ENCODE data around the gene PINLYP.

The PINLYP gene

GRCh38 chr19:43581467-43581866 is 5.9 kb downstream of the PINLYP start:
- no peak for TF ChIP-seq POLR2AphosphoS5 (IDR thresholded peaks at IDR 0.05; ENCODE audit: low read depth)
- TF ChIP-seq GABPA (IDR thresholded peaks at IDR 0.05; ENCODE audit: low read depth), result no peak
- no peak for TF ChIP-seq SPI1 (IDR thresholded peaks at IDR 0.05; ENCODE audit: borderline replicate concordance, low read depth)
- TF ChIP-seq, protein P1, sequence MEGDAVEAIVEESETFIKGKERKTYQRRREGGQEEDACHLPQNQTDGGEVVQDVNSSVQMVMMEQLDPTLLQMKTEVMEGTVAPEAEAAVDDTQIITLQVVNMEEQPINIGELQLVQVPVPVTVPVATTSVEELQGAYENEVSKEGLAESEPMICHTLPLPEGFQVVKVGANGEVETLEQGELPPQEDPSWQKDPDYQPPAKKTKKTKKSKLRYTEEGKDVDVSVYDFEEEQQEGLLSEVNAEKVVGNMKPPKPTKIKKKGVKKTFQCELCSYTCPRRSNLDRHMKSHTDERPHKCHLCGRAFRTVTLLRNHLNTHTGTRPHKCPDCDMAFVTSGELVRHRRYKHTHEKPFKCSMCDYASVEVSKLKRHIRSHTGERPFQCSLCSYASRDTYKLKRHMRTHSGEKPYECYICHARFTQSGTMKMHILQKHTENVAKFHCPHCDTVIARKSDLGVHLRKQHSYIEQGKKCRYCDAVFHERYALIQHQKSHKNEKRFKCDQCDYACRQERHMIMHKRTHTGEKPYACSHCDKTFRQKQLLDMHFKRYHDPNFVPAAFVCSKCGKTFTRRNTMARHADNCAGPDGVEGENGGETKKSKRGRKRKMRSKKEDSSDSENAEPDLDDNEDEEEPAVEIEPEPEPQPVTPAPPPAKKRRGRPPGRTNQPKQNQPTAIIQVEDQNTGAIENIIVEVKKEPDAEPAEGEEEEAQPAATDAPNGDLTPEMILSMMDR (IDR thresholded peaks at IDR 0.05; ENCODE audit: insufficient read depth, low read length), result no peak
- TF ChIP-seq REST (IDR thresholded peaks at IDR 0.05; ENCODE audit: insufficient replicate concordance, low read depth), result no peak
- no peak overlapping the region for H3K4me3 ChIP-seq (replicated peaks; ENCODE audit: insufficient read depth, low read length)
- H3K27ac ChIP-seq (replicated peaks), result no peak overlapping the region
- no peak for DNase-seq (ENCODE audit: low read depth in 1 of 2, low spot score in 1 of 2)
- H3K27me3 ChIP-seq (ENCODE audit: insufficient read depth, poor library complexity, severe bottlenecking), result no peaks in the 10 kb centered on the region

DNA sequence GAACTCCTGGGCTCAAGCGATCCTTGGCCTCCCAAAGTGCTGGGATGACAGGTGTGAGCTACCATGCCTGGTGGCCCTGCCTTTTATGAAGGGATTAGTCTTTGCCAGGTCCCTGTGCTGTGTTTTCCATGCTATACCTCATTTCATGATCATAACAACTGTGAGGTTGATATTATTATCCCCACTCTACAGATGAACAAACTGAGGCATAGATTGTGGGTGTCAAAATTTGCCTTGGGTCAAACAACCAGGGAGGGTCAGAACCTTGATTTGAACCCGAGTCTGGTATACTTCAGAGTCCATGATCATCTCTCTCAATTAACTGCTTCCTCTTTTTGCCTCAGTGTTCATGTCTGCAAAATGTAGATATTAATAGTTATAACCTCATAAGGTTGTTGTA is 6.9 kb downstream of the PINLYP start:
- DNase-seq (ENCODE audit: low read depth in 1 of 2, low spot score in 1 of 2), result no peak
- Histone ChIP-seq H3K4me3 (replicated peaks; ENCODE audit: insufficient read depth, low read length) (no peak overlapping the region), H3K27ac (replicated peaks) (no peak overlapping the region), H3K27me3 (ENCODE audit: insufficient read depth, poor library complexity, severe bottlenecking) (no peaks in the 10 kb centered on the region)
- TF ChIP-seq POLR2AphosphoS5 (IDR thresholded peaks at IDR 0.05; ENCODE audit: low read depth) (no peak), REST (IDR thresholded peaks at IDR 0.05; ENCODE audit: insufficient replicate concordance, low read depth) (no peak), SPI1 (IDR thresholded peaks at IDR 0.05; ENCODE audit: borderline replicate concordance, low read depth) (no peak), GABPA (IDR thresholded peaks at IDR 0.05; ENCODE audit: low read depth) (no peak)
- TF ChIP-seq, protein P1 (IDR thresholded peaks at IDR 0.05; ENCODE audit: insufficient read depth, low read length), result no peak

DNA sequence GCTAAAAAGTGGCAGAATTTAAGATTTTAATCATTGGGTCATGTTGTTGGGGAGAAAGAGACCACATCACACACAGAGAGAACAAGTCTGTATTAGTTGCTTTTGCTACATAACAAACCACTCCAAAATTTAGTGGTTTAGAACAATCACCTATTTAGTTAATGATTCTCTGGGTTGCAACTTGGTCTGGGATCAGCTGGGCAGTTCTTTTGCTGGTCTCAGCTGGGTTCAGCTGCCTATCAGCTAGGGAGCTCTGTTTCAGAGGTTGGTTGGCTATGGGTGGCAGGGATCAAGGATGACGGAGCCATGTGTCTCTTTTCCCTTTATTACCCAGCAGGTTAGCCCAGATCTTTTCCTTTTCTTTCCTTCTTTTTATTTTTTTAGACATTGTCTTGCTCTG is 8.9 kb downstream of the PINLYP start:
- TF ChIP-seq POLR2AphosphoS5 (IDR thresholded peaks at IDR 0.05; ENCODE audit: low read depth), result no peak
- TF ChIP-seq GABPA (IDR thresholded peaks at IDR 0.05; ENCODE audit: low read depth), result no peak
- TF ChIP-seq SPI1 (IDR thresholded peaks at IDR 0.05; ENCODE audit: borderline replicate concordance, low read depth), result no peak
- no peak for TF ChIP-seq REST (IDR thresholded peaks at IDR 0.05; ENCODE audit: insufficient replicate concordance, low read depth)
- TF ChIP-seq, protein P1 (IDR thresholded peaks at IDR 0.05; ENCODE audit: insufficient read depth, low read length), result no peak
- Histone ChIP-seq H3K27me3 (ENCODE audit: insufficient read depth, poor library complexity, severe bottlenecking) (no peaks in the 10 kb centered on the region), H3K27ac (replicated peaks) (no peak overlapping the region; the same call in 1 of the 2 replicates), H3K4me3 (replicated peaks; ENCODE audit: insufficient read depth, low read length) (no peak overlapping the region)
- DNase-seq (ENCODE audit: low read depth in 1 of 2, low spot score in 1 of 2), result no peak
